GM19035 (cell line): ENCODE results near the gene ZNF280B.

ENCODE experiments used
- ATAC-seq: cut with Tn5 transposase; IDR thresholded peaks from one replicate; pipeline ENCODE4 v1.9.1; 2021; ENCODE audit not compliant: unreplicated experiment

ZNF280B gene

GRCh38 chr22:22440188-22440587 is 68.4 kb downstream of the ZNF280B start:
- ATAC-seq: no peak
